Neuron (in vitro differentiated cells): ENCODE measurements around the gene USP34.

ENCODE experiments used
- H2AFZ ChIP-seq: one replicate; pipeline ENCODE4 v1.6.1; 2013; ENCODE audit warnings: low read depth, mild to moderate bottlenecking, inconsistent platforms, low read length, moderate library complexity
- H3K27me3 ChIP-seq: one replicate; pipeline ENCODE4 v1.6.1; 2013; ENCODE audit warnings: low read length; ENCODE audit not compliant: insufficient read depth
- H3K36me3 ChIP-seq: one replicate; pipeline ENCODE4 v1.6.1; 2013; ENCODE audit warnings: low read length; ENCODE audit not compliant: insufficient read depth
- H3K4me1 ChIP-seq: one replicate; pipeline ENCODE4 v1.6.1; 2013; ENCODE audit warnings: low read length; ENCODE audit not compliant: insufficient read depth
- H3K4me3 ChIP-seq: 2 replicates; pipeline ENCODE4 v1.5.1; 2013; ENCODE audit warnings: mild to moderate bottlenecking, low read length, moderate library complexity
- H3K9me3 ChIP-seq: one replicate; pipeline ENCODE4 v1.6.1; 2013; ENCODE audit warnings: low read length

Gene USP34

DNA sequence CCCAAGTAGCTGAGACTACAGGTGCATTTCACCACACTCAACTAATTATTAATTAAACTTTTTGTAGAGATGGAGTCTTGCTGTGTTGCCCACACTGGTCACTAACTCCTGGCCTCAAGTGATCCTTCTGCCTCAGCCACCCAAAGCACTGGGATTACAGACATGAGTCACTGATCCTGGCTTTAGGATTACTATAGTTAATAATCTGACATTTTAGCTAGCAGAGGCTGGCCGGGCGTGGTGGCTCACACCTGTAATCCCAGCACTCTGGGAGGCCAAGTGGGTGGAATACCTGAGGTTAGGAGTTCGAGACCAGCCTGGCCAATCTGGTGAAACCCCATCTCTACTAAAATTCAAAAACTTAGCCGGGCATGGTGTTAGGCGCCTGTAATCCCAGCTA, 39.5 kb downstream of the USP34 start:
- Histone ChIP-seq H2AFZ (no peak overlapping the region), H3K4me3 (no peak overlapping the region), H3K4me1 (no peaks in the 10 kb centered on the region), H3K27me3 (no peaks in the 10 kb centered on the region), H3K36me3 (no peaks in the 10 kb centered on the region), H3K9me3 (no peaks in the 10 kb centered on the region)

DNA sequence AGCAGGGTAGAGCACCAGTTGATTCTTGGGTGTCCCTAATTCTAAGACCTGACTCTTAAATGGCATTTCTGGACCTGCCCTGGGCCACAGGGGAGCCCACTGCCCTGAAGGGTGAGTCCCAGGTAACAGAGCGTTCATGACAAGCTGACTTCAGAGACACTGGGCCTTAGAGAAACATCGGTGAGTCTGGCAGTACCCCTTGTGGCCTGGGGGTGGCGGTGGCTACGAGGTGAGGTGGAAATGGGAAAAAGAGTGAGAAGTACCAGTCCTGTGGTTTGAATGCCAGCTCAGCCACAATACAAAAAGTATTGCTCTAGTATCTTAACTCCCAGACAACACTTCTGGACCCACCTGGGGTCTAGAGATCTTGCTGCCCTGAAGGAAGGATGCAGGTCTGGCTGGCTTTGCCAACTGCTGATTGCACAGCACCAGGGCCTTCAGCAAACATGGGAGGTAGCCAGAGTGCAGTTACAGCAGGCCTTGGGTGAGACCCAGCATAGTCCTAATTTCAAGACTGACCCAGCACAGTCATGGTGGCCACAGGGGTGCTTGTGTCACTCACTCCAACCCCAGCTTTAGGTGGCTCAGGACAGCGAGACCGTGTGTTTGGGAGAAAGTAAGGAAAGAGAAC, 44.5 kb downstream of the USP34 start:
- no peaks in the 10 kb centered on the region for H3K27me3 ChIP-seq
- H3K4me3 ChIP-seq, result no peak overlapping the region
- no peaks in the 10 kb centered on the region for H3K9me3 ChIP-seq
- no peaks in the 10 kb centered on the region for H3K4me1 ChIP-seq
- no peaks in the 10 kb centered on the region for H3K36me3 ChIP-seq
- H2AFZ ChIP-seq, result no peak overlapping the region

DNA sequence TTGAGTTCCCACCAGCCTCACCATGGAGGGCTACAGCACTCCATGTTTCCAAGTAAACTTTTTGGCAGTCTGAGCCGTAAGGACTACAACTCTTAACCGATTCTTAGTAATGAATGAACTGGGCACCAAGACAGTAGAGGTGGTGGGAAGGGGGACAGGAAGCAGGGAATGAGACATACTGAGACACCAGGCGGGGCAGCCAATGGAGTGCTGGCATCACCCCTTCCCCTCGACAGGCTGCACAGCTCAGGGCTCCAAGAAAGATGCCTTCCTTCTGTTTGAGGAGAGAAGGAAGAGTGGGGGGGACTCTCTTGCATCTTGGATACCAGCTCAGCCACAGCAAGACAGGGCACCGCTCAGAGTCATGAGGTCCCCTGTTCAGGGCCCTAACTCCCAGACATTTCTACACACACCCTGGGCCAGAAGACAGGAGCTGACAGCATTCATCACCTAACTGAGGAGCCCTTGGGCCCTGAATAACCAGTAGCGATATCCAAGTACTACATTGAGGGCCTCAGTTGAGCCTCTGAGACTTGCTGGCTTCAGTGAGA, 45.2 kb downstream of the USP34 start:
- Histone ChIP-seq H3K4me3 (no peak overlapping the region), H3K9me3 (no peaks in the 10 kb centered on the region), H3K27me3 (no peaks in the 10 kb centered on the region), H2AFZ (no peak overlapping the region), H3K36me3 (no peaks in the 10 kb centered on the region), H3K4me1 (no peaks in the 10 kb centered on the region)

DNA sequence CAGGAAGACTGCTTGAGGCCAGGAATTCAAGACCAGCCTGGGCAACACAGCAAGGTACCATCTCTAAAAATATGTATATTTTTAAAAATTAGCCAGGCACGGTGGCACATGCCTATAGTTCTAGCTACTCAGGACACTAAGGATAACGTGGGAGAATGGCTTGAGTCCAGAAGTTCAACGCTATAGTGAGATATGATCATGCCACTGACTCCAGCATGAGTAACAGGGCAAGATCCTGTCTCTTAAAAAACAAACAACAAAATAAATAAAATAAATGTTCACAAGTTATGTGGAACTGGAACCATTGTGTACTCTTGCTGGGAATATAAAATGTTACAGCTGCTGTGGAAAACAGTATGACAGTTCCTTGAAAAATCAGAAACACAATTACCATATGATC, 47.2 kb downstream of the USP34 start:
- H3K27me3 ChIP-seq, result no peaks in the 10 kb centered on the region
- H3K36me3 ChIP-seq, result peaks cover 3% of the 10 kb centered on the region
- no peak overlapping the region for H3K4me3 ChIP-seq

DNA sequence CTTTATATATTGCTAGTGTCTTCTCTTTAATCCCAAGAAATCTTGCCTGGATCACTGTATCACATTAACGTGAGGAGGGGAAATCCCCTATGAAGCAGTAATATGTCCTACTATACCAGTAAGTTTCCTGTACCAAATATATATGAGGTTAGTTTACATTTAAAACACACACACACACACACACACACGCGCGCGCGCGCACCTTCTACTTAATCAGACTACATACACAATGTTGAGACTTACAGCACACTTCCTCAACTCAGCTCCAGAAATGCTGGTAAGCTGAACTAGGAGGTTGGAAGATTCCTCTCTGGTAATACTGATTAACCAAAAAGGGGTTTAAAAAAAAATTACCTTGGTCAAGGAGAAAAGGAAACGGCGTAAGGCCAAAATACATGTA, 49.3 kb downstream of the USP34 start:
- H3K36me3 ChIP-seq, result peaks cover 4% of the 10 kb centered on the region
- no peak overlapping the region for H2AFZ ChIP-seq
- no peaks in the 10 kb centered on the region for H3K4me1 ChIP-seq
- H3K4me3 ChIP-seq, result no peak overlapping the region
- no peaks in the 10 kb centered on the region for H3K9me3 ChIP-seq
- no peaks in the 10 kb centered on the region for H3K27me3 ChIP-seq

More for the DNA sequence above, 47.2 kb downstream of the USP34 start:
- Histone ChIP-seq H3K9me3 (no peaks in the 10 kb centered on the region), H2AFZ (no peak overlapping the region), H3K4me1 (no peaks in the 10 kb centered on the region)

DNA sequence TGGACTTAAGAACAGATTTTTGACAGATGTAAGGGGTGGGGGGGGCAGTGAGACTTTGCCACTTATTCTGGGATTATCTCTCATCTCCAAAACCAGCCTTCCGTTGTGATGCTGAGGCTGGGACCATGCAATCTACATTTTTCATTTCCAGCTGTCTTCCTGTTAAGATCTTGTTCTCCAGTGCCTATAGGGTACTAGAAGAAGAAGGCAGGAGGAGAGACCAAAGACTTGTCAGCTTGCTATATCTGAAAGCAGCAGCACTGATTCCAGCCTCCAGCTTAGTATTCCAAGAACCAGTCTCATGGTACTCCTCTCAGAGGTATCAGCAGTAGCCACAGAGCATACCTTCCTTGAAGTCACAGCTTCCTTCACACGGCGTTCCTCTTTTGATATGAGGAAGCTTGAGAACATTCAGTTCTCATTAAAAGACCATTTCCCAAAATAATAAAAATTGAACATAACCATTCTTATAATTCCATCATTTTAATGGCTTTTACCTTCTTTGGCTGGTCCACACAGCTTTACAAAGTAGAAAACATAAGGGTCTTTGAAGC, 49.8 kb downstream of the USP34 start:
- no peak overlapping the region for H3K4me3 ChIP-seq
- no peaks in the 10 kb centered on the region for H3K4me1 ChIP-seq
- H3K27me3 ChIP-seq, result no peaks in the 10 kb centered on the region
- H2AFZ ChIP-seq, result no peak overlapping the region
- H3K9me3 ChIP-seq, result no peaks in the 10 kb centered on the region
- peaks cover 4% of the 10 kb centered on the region for H3K36me3 ChIP-seq

DNA sequence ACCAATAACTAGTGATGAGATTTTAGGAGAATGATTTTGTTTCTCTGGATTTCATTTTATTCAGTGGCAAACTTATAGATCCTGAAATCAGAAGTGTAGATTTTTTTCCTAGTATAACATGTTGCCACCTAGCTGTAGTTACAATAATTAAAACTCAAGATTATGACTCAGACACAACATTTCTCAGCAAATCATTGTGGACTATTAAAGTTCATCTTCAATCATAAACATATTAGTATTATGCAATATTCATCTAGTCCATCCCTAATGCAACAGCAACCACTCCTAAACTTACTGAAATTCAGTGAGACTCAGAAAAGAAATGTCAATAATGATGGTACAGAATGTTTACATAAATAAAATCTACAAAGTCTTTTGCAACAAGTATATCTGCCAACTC, 51.3 kb downstream of the USP34 start:
- Histone ChIP-seq H3K4me3 (no peak overlapping the region), H3K4me1 (no peaks in the 10 kb centered on the region), H2AFZ (no peak overlapping the region), H3K9me3 (no peaks in the 10 kb centered on the region), H3K27me3 (no peaks in the 10 kb centered on the region), H3K36me3 (peaks cover 4% of the 10 kb centered on the region)

DNA sequence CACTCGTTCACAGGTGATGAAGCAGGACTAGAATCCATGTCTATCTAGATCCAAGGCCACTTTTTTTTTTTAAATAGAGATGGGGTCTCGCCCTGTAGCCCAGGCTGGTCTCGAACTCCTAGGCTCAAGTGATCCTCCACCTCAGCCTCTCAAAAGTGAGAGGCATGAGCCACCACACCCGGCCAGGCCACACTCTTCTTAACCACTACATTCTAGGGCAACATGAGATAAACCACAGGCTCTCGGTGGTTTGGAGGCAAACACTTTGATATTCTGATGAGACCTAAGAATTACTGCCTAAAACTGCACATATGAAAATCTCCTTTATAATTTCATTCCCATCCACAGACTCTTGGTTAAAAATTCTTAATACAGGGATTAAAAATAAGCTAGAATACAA, 51.8 kb downstream of the USP34 start:
- H3K9me3 ChIP-seq, result no peaks in the 10 kb centered on the region
- no peaks in the 10 kb centered on the region for H3K4me1 ChIP-seq
- H3K36me3 ChIP-seq, result peaks cover 4% of the 10 kb centered on the region
- no peak overlapping the region for H3K4me3 ChIP-seq
- H2AFZ ChIP-seq, result no peak overlapping the region
- H3K27me3 ChIP-seq, result no peaks in the 10 kb centered on the region

DNA sequence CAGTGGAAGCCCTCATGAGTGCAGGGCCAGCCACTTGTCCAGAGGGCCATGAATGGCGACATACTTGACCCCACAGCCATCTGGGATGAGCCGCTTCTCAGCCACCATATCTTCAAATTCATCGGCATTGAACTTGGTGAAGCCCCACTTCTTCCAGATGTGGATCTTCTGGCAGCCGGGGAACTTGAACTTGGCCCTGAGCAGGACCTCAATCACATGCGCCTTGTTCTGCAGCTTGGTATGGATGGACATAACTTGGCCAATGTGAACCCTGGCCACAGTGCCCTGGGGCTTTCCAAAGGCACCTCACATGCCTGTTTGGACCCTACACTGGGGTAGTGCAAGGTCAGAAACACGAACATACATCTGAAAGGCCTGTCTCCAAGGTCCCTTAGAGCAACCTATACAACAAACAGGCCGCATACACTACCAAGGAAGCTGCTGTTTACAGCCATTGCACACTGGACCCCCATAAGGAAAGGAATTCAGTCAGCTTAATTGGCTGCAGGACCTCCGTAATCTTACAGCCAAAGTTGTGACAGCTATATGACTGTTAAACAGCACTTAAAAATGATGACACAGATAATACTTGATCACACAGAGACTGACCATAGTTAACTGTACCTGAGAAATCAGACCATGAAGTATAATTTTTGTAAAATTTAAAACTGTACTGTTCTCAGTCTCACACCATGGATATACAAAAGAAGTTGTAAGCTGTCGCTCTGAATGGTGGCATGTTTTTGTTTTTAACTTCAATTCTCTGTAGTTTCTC, 53.8 kb downstream of the USP34 start:
- no peaks in the 10 kb centered on the region for H3K27me3 ChIP-seq
- no peaks in the 10 kb centered on the region for H3K4me1 ChIP-seq
- no peak overlapping the region for H3K4me3 ChIP-seq
- H3K9me3 ChIP-seq, result no peaks in the 10 kb centered on the region
- peaks cover 4% of the 10 kb centered on the region for H3K36me3 ChIP-seq
- no peak overlapping the region for H2AFZ ChIP-seq

DNA sequence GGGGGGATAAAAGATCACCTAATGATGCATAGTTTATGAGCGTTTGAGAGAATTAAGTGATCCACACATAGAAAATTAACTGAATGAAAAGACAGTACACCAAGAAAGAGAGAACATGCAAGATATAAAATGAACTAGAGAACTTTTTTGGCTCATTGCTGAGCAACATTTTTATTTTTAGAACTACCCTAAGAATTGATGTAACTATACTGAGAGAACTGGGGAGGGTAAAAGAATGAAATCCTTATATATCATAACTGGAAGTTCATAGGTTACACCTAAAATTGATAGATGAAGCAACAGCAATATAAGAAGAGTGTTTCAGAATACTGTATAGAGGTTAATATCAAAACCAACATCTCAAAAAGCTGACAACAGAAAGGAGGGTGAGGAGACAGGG, 55.6 kb downstream of the USP34 start:
- Histone ChIP-seq H3K36me3 (peaks cover 4% of the 10 kb centered on the region), H3K4me1 (no peaks in the 10 kb centered on the region), H3K4me3 (no peak overlapping the region), H3K9me3 (no peaks in the 10 kb centered on the region), H2AFZ (no peak overlapping the region), H3K27me3 (no peaks in the 10 kb centered on the region)

DNA sequence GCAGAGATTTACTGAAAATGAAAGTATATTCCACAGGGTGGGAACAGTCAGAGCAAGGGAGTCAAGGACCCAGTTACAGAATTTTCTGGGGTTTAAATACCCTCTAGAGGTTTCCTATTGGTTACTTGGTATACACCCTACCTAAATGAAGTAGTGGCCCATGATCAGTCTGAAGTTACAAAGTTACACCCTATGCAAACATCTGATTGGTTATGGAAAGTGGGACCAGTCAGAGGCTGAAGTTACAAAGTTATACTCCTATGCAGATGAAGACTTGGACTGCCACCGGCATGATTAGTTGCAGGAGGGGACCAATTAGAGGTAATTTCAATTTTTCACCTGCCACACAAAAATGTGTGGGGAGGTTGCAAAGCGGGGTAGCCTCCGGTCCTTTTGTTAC, 56.2 kb downstream of the USP34 start:
- H3K4me1 ChIP-seq, result no peaks in the 10 kb centered on the region
- H3K27me3 ChIP-seq, result no peaks in the 10 kb centered on the region
- H2AFZ ChIP-seq, result no peak overlapping the region
- H3K36me3 ChIP-seq, result peaks cover 4% of the 10 kb centered on the region
- no peaks in the 10 kb centered on the region for H3K9me3 ChIP-seq
- H3K4me3 ChIP-seq, result no peak overlapping the region

DNA sequence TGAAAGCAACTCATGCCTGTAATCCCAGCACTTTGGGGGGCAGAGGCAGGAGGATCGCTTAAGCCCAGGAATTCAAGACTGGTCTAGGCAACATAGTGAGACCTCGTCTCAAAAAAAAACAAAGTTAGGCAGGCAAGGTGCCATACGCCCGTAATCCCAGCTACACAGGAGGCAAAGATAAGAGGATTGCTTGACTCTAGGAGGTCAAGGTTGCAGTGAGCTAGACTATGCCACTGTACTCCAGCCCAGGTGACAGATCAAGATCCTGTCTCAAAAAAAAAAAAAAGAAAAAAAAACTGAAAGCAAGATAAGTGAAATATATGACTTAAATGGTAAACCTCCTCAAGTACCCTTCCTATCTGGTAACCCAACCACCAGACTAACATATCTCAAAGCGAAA, 59.8 kb downstream of the USP34 start:
- Histone ChIP-seq H2AFZ (no peak overlapping the region), H3K4me1 (no peaks in the 10 kb centered on the region), H3K4me3 (no peak overlapping the region), H3K9me3 (no peaks in the 10 kb centered on the region), H3K36me3 (no peaks in the 10 kb centered on the region), H3K27me3 (no peaks in the 10 kb centered on the region)

DNA sequence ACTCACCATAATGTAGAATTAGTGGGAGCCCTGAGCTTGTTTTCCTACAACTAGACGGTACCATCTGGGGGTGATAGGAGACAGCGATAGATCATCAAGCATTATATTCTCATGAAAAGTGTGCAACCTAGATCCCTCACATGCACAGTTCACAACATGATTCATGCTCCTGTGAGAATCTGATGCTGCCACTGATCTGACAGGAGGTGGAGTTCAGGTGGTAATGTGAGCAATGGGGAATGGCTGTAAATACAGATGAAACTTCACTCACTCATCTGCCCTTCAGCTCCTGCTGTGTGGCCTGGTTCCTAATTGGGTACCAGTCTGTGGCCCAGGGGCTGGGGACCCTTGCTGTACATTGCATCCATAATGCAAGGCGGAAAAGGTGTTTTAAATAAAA, 60.7 kb downstream of the USP34 start:
- Histone ChIP-seq H3K4me3 (no peak overlapping the region), H3K36me3 (peaks cover 7% of the 10 kb centered on the region), H3K9me3 (no peaks in the 10 kb centered on the region), H3K27me3 (no peaks in the 10 kb centered on the region), H2AFZ (no peak overlapping the region), H3K4me1 (no peaks in the 10 kb centered on the region)
